IPS-NIHi11 (cell line): ENCODE data around the gene EPS8L1.
"Not testable (repeated sequence)": the region's sequence is repeated elsewhere in the genome, so short reads cannot be mapped to it uniquely, and the experiment has no call there.

Experiments used
- DNase-seq: peaks from one replicate; pipeline ENCODE4 v3.0.0; 2012; ENCODE audit warnings: mixed read lengths, low spot score

Gene EPS8L1

DNA sequence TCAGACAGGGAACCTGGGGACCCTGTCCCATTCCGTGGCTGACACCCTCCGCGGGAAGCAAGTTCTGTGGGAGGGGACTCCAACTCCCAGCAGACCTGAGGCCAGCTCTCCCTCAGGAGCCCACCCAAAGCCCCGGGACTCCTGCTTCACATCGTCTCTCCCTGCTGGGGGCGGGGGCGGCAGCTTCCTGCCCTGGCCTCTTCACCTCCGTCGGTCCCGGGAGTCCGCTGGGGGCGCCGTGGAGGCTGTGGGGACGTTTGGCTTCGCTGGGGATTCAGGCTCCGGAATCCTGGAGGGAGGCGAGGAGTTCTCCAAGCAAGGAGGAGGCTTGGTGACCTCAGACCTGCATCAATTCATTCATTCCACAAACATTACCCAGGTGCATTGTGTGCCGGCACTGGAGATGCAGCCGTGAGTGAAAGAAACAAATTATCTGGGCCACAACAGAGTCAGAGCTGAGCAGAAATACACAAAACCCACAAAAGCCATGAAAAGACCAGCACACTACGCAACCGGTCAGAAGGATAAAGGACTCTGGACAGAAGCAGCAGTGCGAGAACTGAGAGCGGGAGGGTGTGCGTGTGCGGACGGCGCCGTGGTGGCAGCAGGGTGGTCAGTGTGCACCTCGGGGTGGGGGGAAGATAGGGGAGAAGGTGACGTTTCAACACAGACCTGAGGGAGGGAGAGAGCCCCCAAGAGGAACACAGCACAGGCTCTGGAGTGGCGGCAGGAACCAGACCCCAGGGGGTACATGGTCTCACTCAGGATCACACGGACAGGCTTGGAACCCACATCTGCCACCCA, 19.0 kb downstream of the EPS8L1 start:
- no peak for DNase-seq

- DNase-seq = no peak
These were observed 19.8 kb downstream of the EPS8L1 start for GRCh38 chr19:55095260-55096060.

- DNase-seq = no peak
These were observed 20.5 kb downstream of the EPS8L1 start for GRCh38 chr19:55096061-55096701.

DNA sequence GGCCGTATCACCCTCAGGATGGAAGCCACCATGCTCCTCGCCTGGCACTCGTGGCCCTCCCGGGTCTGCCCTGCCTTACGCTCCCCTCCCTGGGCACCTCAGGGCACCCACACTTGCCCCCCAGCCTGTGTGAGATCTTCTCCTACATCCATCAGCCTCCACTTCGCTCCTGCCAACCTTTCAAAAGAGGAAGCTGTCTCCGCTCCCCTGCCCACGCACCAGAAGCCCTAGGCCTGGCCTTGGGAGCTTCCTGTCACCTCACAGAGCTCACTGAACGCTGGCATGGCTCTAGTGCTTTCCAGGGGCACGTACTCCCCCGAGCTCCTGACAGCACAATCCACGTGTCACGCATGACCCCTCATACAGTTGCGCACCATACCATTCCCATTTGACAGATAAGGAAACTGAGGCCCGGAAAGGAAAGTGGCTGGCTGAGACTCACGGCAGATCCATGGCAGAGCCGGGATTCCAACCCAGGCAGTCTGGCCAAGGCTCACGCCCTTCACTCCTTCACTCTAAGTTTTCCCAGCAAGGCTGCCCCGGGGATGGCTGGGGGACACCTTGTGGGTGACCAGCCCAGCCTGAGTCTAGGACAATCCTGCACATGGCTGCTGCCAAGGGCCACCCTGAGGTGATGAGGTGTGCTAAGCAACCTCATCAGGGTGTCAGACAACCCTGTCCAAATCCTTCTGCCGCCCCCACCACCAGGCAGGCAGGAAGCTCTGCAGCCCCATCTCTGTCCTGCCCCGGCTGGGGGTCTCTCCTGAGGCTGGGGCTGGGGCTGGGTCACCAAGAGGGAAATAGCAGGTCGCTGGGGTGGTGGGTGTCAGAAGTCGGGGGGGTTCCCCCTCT, 22.4 kb downstream of the EPS8L1 start:
- no peak for DNase-seq

DNA sequence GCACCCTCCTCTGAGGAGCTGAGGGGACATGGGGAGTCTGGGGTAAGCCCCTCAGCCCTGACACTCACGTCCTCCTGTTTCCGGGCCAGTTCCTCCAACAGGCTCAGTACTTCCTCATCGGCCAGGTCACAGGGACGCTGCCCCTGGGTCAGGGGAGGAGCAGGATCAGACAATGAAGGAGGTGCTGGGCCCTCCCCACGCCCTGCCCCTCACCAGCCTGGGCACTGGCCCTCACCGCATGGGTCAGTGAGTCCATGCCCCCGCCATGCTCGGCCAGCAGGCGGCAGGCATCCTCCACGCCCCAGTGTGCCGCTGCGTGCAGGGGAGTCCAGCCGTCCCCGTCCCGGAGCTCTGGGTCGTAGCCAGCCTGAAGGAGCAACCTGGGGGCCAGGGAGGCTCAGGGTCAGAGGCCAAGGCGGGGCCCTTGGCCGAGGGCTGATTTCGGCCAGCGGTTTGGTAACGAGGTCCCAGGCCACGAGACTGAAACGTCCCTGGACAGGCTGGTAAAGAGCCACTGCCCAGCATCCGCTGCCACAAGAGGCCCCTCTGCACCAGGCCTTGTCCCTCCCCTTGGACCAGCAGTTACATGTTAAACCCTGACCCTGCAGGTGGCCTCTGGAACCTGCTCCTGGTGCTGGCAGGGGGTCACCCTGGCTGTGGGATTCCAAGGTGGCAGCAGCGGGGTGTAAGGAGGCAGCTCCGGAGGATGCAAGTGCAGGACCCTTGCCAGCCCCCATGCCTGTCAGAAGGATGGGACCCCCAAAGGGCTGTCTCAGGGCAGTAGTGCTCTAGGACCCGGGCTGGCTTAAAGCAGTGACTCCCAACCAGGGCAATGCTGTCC, 23.3 kb downstream of the EPS8L1 start:
- DNase-seq = no peak

DNA sequence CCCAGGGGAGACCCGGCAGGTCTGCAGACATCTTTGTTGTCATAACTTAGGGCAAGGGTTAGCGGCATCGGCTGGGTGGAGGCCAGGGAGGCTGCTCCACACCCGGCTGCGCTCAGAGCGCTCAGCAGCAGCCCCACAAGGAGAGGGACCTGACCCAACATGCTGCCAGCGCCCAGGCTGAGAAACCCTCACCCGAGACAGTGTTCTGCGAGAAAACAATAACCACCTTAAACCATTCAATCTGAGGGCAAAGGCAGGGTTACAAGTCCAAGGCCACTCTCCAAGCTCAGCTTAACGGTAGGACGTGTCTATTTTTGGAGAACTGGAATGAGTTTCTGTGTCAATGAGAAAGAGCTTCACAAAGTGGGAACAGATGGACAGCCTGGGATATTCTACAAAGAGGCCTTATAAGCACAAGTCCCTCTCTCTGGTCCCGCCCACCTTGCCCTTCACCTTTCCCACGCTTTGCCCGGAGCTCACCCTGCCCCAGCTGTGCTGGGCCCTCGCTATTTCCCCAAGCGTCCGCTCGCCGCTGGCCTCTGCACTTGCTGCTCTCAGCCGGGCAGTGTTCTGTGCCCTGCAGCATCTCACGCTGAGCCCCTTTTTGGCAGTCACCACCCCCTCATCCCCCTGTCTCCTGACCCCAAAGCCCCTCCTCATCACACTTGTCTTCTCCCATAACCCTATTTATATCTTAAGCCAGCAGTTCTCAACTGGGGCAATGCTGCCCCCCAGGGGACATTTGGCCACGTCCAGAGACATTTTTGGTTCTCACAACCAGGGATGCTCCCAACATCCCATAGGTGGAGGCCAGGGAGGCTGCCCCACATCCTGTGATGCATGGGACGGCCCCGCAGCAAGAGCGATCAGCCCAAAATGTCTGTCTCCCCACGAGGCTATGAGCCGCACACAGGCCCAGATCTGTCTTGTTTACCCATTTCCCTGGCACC, 24.2 kb downstream of the EPS8L1 start:
- DNase-seq = no peak

GRCh38 chr19:55101261-55101660, 25.6 kb downstream of the EPS8L1 start:
- DNase-seq = no peak

DNA sequence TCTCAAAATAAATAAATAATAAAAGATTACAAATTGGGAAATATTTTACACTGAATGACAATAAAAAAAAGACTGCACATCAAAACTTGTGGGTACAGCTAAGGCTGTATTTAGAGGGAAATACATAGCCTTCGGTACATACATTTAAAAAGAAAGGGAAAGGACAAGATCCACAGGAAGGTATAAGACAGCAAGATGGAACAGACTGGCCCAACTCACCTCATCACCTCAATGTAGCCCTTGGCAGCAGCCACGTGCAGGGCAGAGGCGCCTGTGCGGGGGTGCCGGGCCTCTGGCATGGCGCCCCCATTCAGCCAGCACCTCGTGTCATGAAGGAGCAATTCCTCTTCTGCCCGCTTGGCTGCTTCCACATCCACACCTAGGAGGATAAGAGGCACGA, 27.5 kb downstream of the EPS8L1 start:
- no peak for DNase-seq

DNA sequence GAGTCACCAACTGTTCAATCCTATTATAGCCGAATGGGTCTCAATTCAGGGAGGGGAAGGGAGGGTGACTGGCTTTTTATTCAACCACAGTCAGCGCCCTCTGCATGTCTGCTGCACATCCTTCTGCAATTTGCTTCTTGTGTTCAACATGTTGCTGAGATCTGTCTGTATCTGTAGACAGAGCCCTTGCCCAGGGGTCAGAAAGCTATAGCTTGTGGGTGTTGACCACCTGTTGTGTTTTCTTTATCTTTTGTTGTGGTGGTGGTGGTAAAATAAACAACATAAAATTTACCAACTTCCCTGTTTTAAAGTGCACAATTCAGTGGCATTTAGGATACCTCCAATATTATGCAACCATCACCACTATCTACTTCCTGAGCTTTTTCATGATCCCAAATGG, 29.6 kb downstream of the EPS8L1 start:
- DNase-seq = no peak

- DNase-seq = no peak
These were observed 30.9 kb downstream of the EPS8L1 start for GRCh38 chr19:55106591-55106990.

- DNase-seq = not testable (repeated sequence)
These were observed 31.6 kb downstream of the EPS8L1 start for GRCh38 chr19:55107252-55107651.

DNA sequence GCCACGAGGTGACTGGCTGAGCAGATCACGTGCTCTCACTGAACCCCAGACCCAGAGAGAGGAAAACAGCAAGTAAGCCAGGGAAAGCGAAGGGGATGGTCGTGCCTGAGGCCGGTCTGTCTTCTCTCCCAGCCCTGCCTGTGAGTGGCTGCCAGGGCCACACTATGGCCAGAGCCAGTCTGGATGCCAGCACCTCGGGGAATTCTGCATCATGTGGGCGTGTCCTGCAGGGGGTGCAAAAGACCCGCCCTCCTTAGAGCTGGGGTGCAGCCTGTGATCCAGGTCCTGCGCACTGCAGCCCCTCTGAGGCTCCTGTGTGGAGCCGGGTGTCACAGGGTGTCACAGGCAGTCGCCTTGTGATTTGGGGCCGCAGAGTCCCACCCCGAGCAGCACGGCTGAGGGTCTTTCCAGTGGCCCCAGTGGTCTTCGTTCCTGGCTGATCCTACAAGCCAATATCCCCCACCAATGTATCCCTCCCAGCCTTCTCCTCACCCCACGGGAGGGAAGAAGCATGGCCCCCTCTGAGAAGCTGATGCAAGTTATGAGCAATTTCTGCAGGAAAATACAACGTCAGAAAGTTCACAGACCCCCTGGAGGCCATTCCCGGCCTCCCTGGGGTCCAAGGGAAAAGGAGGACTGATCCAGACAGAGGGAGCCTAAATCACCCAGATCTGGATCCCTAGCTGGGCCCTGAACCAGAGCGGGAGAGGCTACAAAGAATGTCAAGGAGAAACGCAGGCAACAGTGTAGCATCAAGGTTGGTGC, 34.0 kb downstream of the EPS8L1 start:
- peak; percentile 17 for DNase-seq

- peak; percentile 3 for DNase-seq
These were observed 35.7 kb downstream of the EPS8L1 start for GRCh38 chr19:55111238-55111831.

GRCh38 chr19:55112246-55112776, 36.6 kb downstream of the EPS8L1 start:
- no peak for DNase-seq

- DNase-seq = no peak
These were observed 37.3 kb downstream of the EPS8L1 start for GRCh38 chr19:55112777-55113569.

DNA sequence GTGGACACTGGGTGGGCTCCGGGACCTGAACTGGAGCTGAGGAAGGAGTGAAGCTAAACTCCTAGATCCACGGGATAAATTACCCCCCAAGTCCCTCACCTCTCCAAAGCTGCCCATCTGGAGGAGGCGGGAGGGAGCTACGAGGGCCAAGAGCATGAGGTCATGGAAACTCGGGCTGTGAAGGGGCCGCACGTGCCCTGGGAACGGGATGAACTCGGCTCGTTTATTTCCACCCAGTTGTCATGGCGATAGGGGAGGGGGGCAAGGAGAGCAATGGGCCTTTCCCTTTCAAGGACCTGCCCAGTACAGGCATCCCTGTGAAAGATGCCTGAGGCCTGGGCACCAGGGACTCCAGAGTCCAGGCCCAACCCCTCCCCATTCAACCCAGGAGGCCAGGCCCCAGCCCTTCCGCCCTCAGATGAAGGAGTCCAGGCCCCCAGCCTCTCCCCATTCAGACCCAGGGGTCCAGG, 37.9 kb downstream of the EPS8L1 start:
- DNase-seq = peak; percentile 80

DNA sequence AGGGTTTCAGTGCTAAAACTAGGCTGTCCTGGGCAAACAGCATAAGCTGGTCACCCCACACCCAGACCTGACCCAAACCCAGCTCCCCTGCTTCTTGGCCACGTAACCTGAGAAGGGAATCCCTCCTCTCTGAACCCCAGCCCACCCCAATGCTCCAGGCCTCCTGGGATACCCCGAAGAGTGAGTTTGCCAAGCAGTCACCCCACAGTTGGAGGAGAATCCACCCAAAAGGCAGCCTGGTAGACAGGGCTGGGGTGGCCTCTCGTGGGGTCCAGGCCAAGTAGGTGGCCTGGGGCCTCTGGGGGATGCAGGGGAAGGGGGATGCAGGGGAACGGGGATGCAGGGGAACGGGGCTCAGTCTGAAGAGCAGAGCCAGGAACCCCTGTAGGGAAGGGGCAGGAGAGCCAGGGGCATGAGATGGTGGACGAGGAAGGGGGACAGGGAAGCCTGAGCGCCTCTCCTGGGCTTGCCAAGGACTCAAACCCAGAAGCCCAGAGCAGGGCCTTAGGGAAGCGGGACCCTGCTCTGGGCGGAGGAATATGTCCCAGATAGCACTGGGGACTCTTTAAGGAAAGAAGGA, 39.0 kb downstream of the EPS8L1 start:
- no peak for DNase-seq
